Measurements from ENCODE around the gene NAMPT.

The NAMPT gene

DNA sequence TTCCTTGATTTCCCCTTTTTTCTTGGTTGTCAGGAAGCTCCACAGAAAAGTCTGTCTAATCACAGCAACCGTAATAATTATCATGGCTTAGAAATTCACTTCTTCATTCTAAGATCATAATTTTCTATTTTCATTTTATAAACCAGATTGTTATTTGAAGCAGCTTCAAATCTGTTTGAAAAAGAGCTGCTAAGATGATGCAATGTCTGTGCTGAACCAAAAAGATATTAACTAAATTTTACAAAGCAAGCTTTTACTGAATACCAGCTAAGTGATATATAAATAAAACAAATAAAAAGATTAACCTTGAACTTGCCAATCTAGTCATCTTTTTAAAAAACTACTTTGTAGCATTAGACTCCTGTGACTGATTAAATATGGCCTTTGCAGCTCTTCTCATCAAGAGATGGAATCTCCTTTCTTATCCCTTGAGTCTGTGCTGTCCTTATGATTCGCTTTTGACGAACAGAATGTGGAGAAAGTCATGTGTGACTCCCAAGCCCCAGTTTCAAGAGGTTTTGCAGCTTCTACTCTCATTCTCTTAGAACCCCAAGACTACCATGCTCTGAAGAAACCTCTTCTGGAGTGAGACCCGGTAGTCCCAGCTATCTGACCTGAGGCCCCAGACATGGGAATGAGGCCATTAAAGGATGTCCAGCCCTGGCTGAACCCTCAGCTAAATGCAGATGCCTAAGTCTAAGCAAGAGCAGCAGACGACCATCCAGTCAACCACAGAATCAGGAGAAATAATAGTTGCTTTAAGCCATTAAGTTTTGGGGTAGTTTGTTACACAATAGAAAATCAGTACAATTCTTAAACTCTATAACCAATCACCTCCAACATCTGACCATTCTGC lies 14.4 kb downstream of the NAMPT start:
- no peak for DNase-seq

GRCh38 chr7:106269254-106269961 lies 15.4 kb downstream of the NAMPT start:
- no peak for DNase-seq

DNA sequence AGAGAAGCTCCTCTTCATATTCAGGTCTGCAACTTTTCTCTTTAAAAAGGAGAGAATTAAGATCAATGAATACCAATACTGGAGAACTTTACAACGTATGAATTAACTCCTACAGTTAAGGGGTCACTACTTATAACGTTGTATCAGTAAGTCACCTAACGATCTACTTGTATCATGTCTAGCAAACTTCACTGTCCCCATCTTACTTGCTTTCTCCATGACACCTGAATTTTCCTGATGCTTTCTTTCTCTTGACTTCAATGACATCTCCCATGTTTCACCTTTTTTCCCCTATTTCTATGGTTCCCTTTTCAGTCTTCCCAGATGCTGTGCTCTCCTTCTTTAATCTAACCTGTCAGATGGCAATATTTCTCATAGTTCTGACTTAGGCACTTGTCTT lies 19.6 kb downstream of the NAMPT start:
- DNase-seq = no peak

DNA sequence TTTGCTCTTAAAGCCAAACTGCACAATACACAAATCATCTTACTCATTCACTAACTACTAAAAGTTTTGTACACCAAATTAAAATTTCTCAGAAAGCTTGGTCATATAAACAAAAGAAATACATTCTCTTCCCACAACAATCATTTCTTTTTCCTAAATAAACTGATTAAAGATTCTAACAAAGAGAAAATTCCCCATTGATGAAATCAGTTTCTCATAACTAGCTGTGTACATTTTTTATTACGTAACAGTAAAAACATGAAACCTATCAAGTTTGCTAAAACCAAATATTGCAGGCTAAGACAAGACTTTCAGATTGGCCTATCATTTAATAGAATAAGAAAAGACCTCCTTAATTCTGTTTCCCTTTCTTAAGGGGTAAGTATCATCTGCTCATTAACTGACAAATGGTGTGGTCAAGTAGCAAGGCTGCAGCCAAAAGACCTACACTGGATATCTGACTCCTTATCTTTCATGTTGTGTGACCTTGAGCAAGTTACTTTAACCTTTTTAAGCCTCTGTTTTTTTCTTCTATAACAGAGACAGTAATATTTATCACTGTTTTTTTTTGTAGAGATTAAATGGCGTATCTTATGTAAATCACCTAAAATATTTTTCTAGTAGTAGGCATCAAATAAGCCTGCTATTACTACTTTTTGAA lies 22.4 kb downstream of the NAMPT start:
- no peak for DNase-seq

- no peak for DNase-seq
Observed at GRCh38 chr7:106260136-106260561, 24.6 kb downstream of the NAMPT start.

DNA sequence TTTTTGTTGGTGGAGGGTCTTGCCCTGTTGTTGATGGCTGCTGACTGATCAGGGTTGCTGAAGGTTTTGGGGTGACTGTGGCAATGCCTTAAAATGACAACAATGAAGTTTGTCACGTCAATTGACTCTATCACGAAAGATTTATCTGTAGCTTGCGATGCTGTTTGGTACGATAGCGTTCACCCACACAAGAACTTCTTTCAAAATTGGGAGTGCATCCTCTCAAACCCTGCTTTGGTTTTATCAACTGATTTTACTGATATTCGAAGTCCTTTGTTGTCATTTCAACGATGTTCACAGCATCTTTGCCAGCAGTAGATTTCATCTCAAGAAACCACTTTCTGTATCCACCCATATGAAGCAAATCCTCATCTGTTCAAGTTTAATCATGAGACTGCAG lies 26.0 kb downstream of the NAMPT start:
- no peak for DNase-seq

DNA sequence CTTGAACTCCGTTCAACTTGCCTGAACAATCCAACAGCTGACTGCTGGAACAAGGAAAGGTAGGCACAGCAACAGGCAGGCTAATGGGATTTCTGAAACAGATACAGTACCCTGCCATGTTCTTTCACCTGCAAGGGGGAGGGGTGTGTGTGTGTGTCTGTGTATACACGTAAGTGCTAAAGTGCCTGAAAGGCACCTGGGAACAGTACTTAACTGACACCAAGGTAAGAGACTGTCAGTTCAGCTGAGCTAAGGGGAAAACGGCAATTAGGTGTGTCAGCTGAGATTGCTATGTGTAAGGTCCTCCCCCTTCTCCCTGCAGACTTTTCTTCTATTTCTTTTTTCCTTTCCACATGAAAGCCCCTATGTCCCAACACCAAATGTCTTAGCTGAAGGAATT lies 27.0 kb downstream of the NAMPT start:
- no peak for DNase-seq

DNA sequence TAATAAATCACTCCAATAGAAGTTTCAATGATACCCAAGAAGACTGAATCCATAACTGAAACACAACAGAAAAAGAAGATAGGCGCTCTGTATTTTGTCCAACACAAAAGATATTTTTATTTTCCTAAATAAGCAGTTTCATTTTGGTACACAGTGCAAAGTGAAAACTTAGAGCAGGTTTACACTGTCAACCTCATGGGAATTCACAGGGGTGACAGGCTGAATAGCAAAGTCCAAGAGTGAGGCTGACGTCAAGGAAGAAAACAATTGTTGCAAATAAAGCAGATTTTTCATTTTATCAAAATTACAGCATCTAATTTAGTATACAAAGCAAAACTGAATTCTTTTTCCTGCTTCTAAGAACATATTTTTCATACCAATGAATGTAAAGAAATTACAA lies 28.6 kb downstream of the NAMPT start:
- DNase-seq = no peak

- DNase-seq = no peak
Observed at GRCh38 chr7:106255246-106255645, 29.5 kb downstream of the NAMPT start.

DNA sequence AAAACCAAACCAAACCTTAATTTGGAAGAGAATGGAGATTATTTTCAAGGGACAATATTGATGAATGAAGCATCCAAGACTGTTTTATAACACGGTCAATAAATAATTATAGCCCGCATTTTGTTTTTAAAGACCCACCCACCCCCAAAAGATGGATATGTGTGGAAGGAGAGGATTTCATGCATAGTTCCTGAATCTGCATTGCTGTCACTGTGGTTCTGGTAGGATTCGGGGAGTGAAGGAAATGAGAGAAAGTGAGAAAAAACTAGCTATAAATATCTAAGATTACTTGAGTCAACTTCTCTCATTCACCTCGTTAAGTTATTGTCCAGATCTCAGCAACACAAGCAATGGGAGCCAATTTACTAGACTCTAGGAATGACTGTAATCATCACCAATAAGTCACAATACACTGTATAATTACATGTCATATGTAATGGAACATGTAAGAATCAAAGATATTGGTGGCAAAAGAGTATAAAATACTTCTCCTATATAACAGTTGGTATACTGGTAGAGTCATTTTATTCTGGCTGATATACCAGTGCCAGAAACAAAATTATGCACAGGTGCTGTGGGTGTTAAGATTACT lies 30.2 kb downstream of the NAMPT start:
- DNase-seq = no peak

DNA sequence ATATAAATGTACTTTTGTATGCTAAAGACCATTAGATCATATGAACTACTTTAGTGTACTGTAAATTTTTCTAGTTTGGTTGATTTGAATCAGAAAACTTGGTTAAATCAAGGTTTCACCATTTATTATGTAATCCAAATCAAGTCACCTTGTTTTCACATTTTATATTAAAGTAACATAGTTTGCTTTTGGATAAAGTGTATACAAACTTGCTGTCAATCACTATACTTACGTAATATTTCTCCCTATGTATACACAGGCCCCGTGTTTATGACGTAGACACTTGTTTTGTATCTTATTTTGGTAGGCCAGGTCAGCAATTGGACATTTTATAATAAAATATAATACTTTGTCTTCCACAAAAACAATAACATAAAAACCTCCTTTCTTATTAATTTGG lies 32.2 kb downstream of the NAMPT start:
- no peak for DNase-seq

DNA sequence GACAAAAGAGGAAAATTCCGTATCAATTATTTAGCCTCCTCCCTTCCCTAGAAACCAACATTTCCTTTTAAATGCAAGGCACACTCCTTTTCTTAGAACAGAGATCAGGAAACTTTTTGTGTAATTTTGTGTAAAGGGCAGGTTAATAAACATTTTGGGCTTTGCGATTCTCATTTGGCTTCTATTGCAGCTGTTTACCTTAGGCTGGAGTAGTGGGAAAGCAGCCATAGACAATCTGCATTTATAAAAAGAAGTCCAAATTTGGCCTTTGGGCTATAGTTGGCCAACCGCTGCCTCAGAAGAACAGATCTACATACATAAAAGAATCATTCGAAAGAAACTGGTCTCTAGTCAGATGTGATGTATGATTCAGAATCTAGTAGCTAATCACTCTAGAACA lies 35.3 kb downstream of the NAMPT start:
- DNase-seq = no peak

DNA sequence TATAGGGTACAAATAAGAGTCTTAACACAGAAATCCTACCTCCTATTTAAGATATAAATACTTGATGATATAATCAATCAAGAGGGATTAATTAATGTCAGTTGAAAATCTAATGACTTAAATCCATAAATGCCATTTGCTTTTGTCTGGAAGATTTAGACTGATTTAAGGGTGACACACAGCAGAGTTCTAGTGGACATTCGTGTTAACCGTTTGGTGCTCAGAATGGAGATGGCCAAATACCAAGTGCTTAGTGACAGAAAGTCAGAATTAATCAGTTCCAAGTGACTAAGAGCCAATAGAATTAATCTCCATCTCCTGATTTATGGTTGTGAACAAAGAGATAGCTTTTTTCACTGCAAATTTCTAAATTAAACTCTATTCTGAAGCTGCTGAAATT lies 36.2 kb downstream of the NAMPT start:
- DNase-seq = no peak

DNA sequence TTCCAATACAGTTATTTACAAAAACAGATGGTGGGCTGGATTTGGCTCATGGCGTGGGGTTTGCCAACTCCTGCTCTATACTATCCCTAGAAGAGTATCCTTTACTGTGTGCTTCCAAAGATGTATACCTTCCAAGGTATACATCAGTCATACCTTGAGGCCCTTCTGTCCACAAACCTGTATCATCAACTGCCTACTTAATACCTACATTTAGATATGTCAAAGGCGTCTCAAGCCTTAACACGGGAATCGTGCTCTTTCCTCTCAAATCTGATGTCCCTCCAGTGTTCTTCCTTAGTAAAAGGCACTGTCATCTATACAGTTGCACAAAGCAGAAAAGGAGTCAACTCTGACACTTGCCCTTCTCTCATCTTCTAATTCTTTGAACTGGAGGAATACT lies 36.9 kb downstream of the NAMPT start:
- no peak for DNase-seq

DNA sequence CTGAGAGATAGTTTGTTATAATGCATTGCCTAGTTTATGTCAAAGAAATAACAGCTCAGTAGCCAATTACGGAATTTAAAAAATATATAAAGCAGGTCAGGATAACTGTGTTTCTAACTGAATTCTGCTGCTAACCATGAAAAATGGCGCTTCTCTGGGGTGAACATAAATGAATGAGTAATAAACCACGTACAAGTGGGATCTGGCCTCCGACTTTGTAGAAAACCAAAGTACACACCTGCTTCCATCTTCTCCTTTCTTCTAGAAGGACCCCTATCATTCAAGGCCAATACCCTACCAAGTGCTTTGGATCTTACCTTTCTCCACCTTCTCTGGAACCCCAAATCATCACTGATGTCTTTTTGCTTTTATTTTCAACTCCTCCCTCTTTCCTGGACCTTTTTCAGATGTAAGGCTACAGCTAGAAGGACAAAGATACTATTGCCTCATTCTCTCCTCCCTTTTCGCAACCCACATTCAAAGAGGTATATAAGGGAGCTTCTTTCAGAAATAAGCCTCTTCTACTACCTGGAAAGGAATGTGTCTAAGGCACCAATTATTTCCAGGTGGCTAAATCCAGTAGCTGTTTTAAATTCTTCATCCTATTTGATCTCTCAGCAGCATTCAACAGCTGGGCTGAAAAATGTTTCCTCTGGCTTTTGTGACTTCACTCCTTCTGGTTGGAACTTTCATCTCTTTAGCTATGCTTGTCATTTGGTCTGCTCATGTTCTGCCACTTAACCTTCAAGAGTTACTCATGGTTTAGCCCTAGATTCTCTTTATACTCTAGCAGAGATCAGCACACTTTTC lies 37.7 kb downstream of the NAMPT start:
- DNase-seq = no peak

GRCh38 chr7:106243893-106244292 lies 40.9 kb downstream of the NAMPT start:
- DNase-seq = no peak

GRCh38 chr7:106239406-106239805 lies 45.4 kb downstream of the NAMPT start:
- no peak for DNase-seq

GRCh38 chr7:106238830-106239229 lies 46.0 kb downstream of the NAMPT start:
- no peak for DNase-seq

DNA sequence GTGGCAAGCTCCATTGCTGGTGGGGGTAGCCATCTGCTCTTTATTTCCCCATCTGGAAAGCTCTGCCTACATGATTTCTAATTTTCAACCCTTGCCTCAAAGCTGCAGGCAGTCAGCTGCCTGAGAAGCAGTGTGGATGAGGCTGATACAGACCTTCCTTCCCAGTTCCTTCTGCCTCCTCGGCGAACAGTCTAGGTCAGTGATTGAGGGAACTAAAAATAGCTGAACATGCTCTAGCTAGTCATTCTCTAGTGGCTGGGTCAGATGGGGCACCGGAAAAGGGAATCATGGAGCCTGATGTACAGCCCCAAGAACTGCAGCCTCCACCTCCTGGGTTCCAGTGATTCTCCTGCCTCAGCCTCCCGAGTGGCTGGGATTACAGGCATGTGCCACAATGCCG lies 48.7 kb downstream of the NAMPT start:
- DNase-seq = no peak

GRCh38 chr7:106234425-106234824 lies 50.4 kb downstream of the NAMPT start:
- DNase-seq = no peak

DNA sequence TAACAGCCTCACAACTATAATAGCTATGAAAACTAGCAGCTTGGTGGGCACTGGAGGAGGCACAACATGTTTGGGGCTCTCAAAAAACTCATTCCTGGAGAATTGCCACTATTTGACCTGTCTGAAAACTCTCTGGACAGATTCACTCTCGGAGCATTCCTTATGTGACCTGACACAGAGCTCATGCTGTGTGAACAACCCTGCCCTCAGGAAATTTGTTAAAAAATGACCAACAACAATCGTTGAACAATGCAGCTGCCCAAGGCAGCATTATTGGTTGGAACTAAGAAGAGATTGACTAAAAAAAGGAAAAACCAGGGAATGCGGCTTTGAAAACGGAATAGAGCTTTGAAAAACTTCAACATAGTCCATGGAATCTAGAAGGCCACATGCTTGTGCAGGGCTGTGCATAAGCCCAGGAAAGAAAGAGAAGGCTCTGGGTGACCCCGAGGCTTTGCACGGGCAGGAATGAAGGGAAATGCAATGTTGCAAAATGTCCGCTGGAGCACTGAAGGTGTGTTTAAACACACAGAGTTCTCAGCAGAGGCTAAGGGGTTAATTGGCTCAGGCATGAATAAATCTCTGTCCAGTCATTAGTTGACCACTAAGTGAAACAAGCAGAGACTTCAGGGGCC lies 52.8 kb downstream of the NAMPT start:
- no peak for DNase-seq

DNA sequence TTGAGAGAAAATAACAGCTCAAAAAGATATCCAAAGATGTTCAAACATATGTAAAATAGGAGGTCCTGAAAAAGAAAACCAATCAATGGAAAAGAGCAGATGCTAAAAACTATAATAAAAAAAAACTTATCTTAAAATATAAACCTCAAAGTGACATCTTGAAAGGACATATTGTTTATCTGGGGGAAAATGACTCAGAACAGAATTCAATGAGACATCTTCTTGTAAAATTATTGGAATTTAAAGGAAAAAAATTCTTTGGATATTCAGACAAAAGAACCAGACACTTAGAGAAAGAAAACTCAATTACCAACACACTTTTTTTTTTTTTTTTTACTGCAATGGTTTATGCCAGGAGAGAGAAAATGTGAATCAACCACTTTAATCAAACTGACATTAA lies 58.9 kb downstream of the NAMPT start:
- no peak for DNase-seq

Measured in activated gamma-delta T cell treated with Interleukin-2 at 50 U/mL for 16 hours (primary cell).